ENCODE measurements around the gene PRELID3B.
"Not testable (repeated sequence)": the region's sequence is repeated elsewhere in the genome, so short reads cannot be mapped to it uniquely, and the experiment has no call there.

Gene PRELID3B

GRCh38 chr20:59044295-59044694, 1.7 kb upstream of the PRELID3B start:
- no peak overlapping the region for H3K4me3 ChIP-seq (replicated peaks in 1 of 2; ENCODE audit: low read depth in 2 of 2, low read length in 2 of 2)
- DNase-seq (ENCODE audit: low read depth in 2 of 2) = no peak
- TF ChIP-seq CTCF (IDR thresholded peaks at IDR 0.05; ENCODE audit: low read depth, low read length) = no peak

- H3K4me3 ChIP-seq (replicated peaks in 1 of 2; ENCODE audit: low read depth in 2 of 2, low read length in 2 of 2) = no peak overlapping the region
- DNase-seq (ENCODE audit: low read depth in 2 of 2) = no peak
- TF ChIP-seq CTCF (IDR thresholded peaks at IDR 0.05; ENCODE audit: low read depth, low read length) = no peak
Observed at GRCh38 chr20:59043698-59044097, 1.1 kb upstream of the PRELID3B start.

GRCh38 chr20:59042796-59043631, 428 bp upstream of the PRELID3B start:
- H3K4me3 ChIP-seq (replicated peaks in 1 of 2; ENCODE audit: low read depth in 2 of 2, low read length in 2 of 2) = peak overlapping the region; percentile 83 to 85
- no peak for TF ChIP-seq CTCF (IDR thresholded peaks at IDR 0.05; ENCODE audit: low read depth, low read length)

GRCh38 chr20:59041487-59041886, 1.1 kb downstream of the PRELID3B start:
- DNase-seq (ENCODE audit: low read depth in 2 of 2) = not testable (repeated sequence)
- H3K4me3 ChIP-seq (replicated peaks in 1 of 2; ENCODE audit: low read depth in 2 of 2, low read length in 2 of 2) = peak overlapping the region; percentile 83 to 85

More at GRCh38 chr20:59042796-59043631, 428 bp upstream of the PRELID3B start:
- peak; percentile 92 to 95 for DNase-seq (ENCODE audit: low read depth in 2 of 2)

GRCh38 chr20:59040667-59041066, 1.9 kb downstream of the PRELID3B start:
- no peak for TF ChIP-seq CTCF (IDR thresholded peaks at IDR 0.05; ENCODE audit: low read depth, low read length)
- H3K4me3 ChIP-seq (replicated peaks in 1 of 2; ENCODE audit: low read depth in 2 of 2, low read length in 2 of 2) = no peak overlapping the region
- no peak for DNase-seq (ENCODE audit: low read depth in 2 of 2)

GRCh38 chr20:59039233-59039632, 3.4 kb downstream of the PRELID3B start:
- peak in 1 of 2 donors; percentile 55 for DNase-seq (ENCODE audit: low read depth in 2 of 2)
- H3K4me3 ChIP-seq (replicated peaks in 1 of 2; ENCODE audit: low read depth in 2 of 2, low read length in 2 of 2) = no peak overlapping the region
- no peak for TF ChIP-seq CTCF (IDR thresholded peaks at IDR 0.05; ENCODE audit: low read depth, low read length)

- no peak overlapping the region for H3K4me3 ChIP-seq (replicated peaks in 1 of 2; ENCODE audit: low read depth in 2 of 2, low read length in 2 of 2)
- TF ChIP-seq CTCF (IDR thresholded peaks at IDR 0.05; ENCODE audit: low read depth, low read length) = no peak
- DNase-seq (ENCODE audit: low read depth in 2 of 2) = no peak
Observed at GRCh38 chr20:59037386-59037785, 5.2 kb downstream of the PRELID3B start.

Data from cardiac fibroblast (primary cell).